ENCODE measurements around the gene PCDH8.

Gene PCDH8

GRCh38 chr13:52808842-52809219, 39.6 kb downstream of the PCDH8 start:
- H3K4me3 ChIP-seq (ENCODE audit: low read depth, low read length): no peak overlapping the region
- TF ChIP-seq CTCF (IDR thresholded peaks at IDR 0.05; ENCODE audit: low read depth, low read length, missing control alignments): no peak
- DNase-seq: no peak

GRCh38 chr13:52806029-52806428, 42.4 kb downstream of the PCDH8 start:
- in situ Hi-C loops (cut with HindIII; ENCODE audit: low pct_ligation_motif_present, low sequenced_read_pairs): no loop called here
- no peak for TF ChIP-seq CTCF (IDR thresholded peaks at IDR 0.05; ENCODE audit: low read depth, low read length, missing control alignments)

More at GRCh38 chr13:52808842-52809219, 39.6 kb downstream of the PCDH8 start:
- Histone ChIP-seq H3K27ac (no peak overlapping the region), H3K27me3 (replicated peaks) (no peaks in the 10 kb centered on the region), H3K36me3 (replicated peaks) (no peaks in the 10 kb centered on the region)
- in situ Hi-C loops (cut with HindIII; ENCODE audit: low pct_ligation_motif_present, low sequenced_read_pairs): no loop called here

GRCh38 chr13:52804202-52804641, 44.2 kb downstream of the PCDH8 start:
- peak; percentile 27 for DNase-seq
- in situ Hi-C loops (cut with HindIII; ENCODE audit: low pct_ligation_motif_present, low sequenced_read_pairs): no loop called here

More at GRCh38 chr13:52806029-52806428, 42.4 kb downstream of the PCDH8 start:
- H3K4me3 ChIP-seq (ENCODE audit: low read depth, low read length): no peak overlapping the region
- H3K27me3 ChIP-seq (replicated peaks): no peaks in the 10 kb centered on the region
- H3K27ac ChIP-seq: no peak overlapping the region
- no peaks in the 10 kb centered on the region for H3K36me3 ChIP-seq (replicated peaks)
- no peak for DNase-seq

GRCh38 chr13:52800856-52801255, 47.6 kb downstream of the PCDH8 start:
- in situ Hi-C loops (cut with HindIII; ENCODE audit: low pct_ligation_motif_present, low sequenced_read_pairs): no loop called here
- Histone ChIP-seq H3K27me3 (replicated peaks) (no peaks in the 10 kb centered on the region), H3K36me3 (replicated peaks) (no peaks in the 10 kb centered on the region), H3K27ac (no peak overlapping the region), H3K4me3 (ENCODE audit: low read depth, low read length) (no peak overlapping the region)
- no peak for TF ChIP-seq CTCF (IDR thresholded peaks at IDR 0.05; ENCODE audit: low read depth, low read length, missing control alignments)
- DNase-seq: no peak

More at GRCh38 chr13:52804202-52804641, 44.2 kb downstream of the PCDH8 start:
- no peaks in the 10 kb centered on the region for H3K36me3 ChIP-seq (replicated peaks)
- no peaks in the 10 kb centered on the region for H3K27me3 ChIP-seq (replicated peaks)
- H3K4me3 ChIP-seq (ENCODE audit: low read depth, low read length): no peak overlapping the region
- TF ChIP-seq CTCF (IDR thresholded peaks at IDR 0.05; ENCODE audit: low read depth, low read length, missing control alignments): no peak
- no peak overlapping the region for H3K27ac ChIP-seq

- no peak for TF ChIP-seq CTCF (IDR thresholded peaks at IDR 0.05; ENCODE audit: low read depth, low read length, missing control alignments)
- no peaks in the 10 kb centered on the region for H3K36me3 ChIP-seq (replicated peaks)
- DNase-seq: no peak
- no peak overlapping the region for H3K4me3 ChIP-seq (ENCODE audit: low read depth, low read length)
- H3K27me3 ChIP-seq (replicated peaks): no peaks in the 10 kb centered on the region
- in situ Hi-C loops (cut with HindIII; ENCODE audit: low pct_ligation_motif_present, low sequenced_read_pairs): no loop called here
- no peak overlapping the region for H3K27ac ChIP-seq
Measured at GRCh38 chr13:52798770-52799430, 49.5 kb downstream of the PCDH8 start.

- Histone ChIP-seq H3K36me3 (replicated peaks) (no peaks in the 10 kb centered on the region), H3K27me3 (replicated peaks) (no peaks in the 10 kb centered on the region), H3K4me3 (ENCODE audit: low read depth, low read length) (no peak overlapping the region), H3K27ac (no peak overlapping the region)
- no peak for DNase-seq
- in situ Hi-C loops (cut with HindIII; ENCODE audit: low pct_ligation_motif_present, low sequenced_read_pairs): no loop called here
- TF ChIP-seq CTCF (IDR thresholded peaks at IDR 0.05; ENCODE audit: low read depth, low read length, missing control alignments): no peak
Measured at GRCh38 chr13:52797176-52797575, 51.3 kb downstream of the PCDH8 start.

Data from brain microvascular endothelial cell (primary cell).